Ascending aorta (tissue), 2 donors: Measurements from ENCODE around the gene POLA2. TPM values are rescaled to one million over a fixed set of nuclear protein-coding genes. Genes with fewer than 3 reads are reported as not detected.

Source experiments
- DNase-seq, 2 donors: peaks; one replicate each; pipeline ENCODE4 v3.0.0-alpha.2; 2019; ENCODE audit warnings: low spot score in 2 of 2
- H3K27ac ChIP-seq, 2 donors: fragments of 200-600 bp; sonication (generic); one replicate each; pipeline ENCODE4 v1.5.1; 2016 to 2017; ENCODE audit warnings: mild to moderate bottlenecking in 1 of 2
- H3K27me3 ChIP-seq: fragments of 200-600 bp; sonication (generic); one replicate; pipeline ENCODE4 v1.5.1; 2017
- H3K36me3 ChIP-seq, 2 donors: fragments of 200-600 bp; sonication (generic); one replicate each; pipeline ENCODE4 v1.5.1; 2016
- H3K4me1 ChIP-seq, 2 donors: fragments of 200-600 bp; sonication (generic); one replicate each; pipeline ENCODE4 v1.5.1; 2016 to 2017; ENCODE audit warnings: mild to moderate bottlenecking in 1 of 2
- H3K4me3 ChIP-seq, 2 donors: fragments of 200-600 bp; sonication (generic); one replicate each; pipeline ENCODE4 v1.5.1; 2016 to 2017; ENCODE audit warnings: mild to moderate bottlenecking in 1 of 2
- H3K9me3 ChIP-seq, 2 donors: fragments of 200-600 bp; sonication (generic); one replicate each; pipeline ENCODE4 v1.5.1; 2016
- CTCF ChIP-seq, 3 experiments: fragments of 200-600 bp in 2 of 3; fragments of 450-650 bp in 1 of 3; sonication (generic) in 2 of 3; IDR thresholded peaks; one replicate each; pipeline ENCODE4 v1.5.1; 2016 to 2019; ENCODE audit warnings: antibody characterized with exemption in 3 of 3, mild to moderate bottlenecking in 1 of 3, moderate library complexity in 1 of 3
- intact Hi-C: fragments of 100-400 bp; cut with DNase I; formaldehyde crosslinking; loops from one replicate; pipeline ENCODE4 v1.15.1; 2023
- total RNA-seq: library from RNA; depleted of rRNA; stranded (reverse); fragments of >200 nt; gene quantifications from one replicate; pipeline ENCODE4 v1.1.0, GENCODE V29; 2016

The POLA2 gene
- total RNA-seq, 1 donor from 2014 or later, result 27.4 TPM

GRCh38 chr11:65279741-65280440 is 18.1 kb downstream of the POLA2 start:
- H3K27ac ChIP-seq, result peak overlapping the region; percentile 31 to 57
- peak in 1 of 2 donors; percentile 87 for DNase-seq

GRCh38 chr11:65280646-65281045 is 18.9 kb downstream of the POLA2 start:
- DNase-seq, result no peak
- H3K27me3 ChIP-seq, result no peaks in the 10 kb centered on the region
- TF ChIP-seq CTCF (IDR thresholded peaks at IDR 0.05), result no peak
- H3K4me3 ChIP-seq, result no peak overlapping the region
- intact Hi-C loops, result no loop called here
- peaks cover 13 to 30% of the 10 kb centered on the region in 2 donors for H3K36me3 ChIP-seq
- H3K9me3 ChIP-seq, result no peaks in the 10 kb centered on the region
- peaks cover 0 to 8% of the 10 kb centered on the region in 2 donors for H3K4me1 ChIP-seq
- no peak overlapping the region for H3K27ac ChIP-seq

More at GRCh38 chr11:65279741-65280440, 18.1 kb downstream of the POLA2 start:
- Histone ChIP-seq H3K27me3 (no peaks in the 10 kb centered on the region), H3K4me1 (peaks cover 0 to 9% of the 10 kb centered on the region in 2 donors), H3K4me3 (no peak overlapping the region), H3K36me3 (peaks cover 13 to 24% of the 10 kb centered on the region in 2 donors), H3K9me3 (no peaks in the 10 kb centered on the region)
- TF ChIP-seq CTCF (IDR thresholded peaks at IDR 0.05), result no peak
- intact Hi-C loops, result no loop called here

GRCh38 chr11:65286686-65287085 is 24.9 kb downstream of the POLA2 start:
- H3K27me3 ChIP-seq, result no peaks in the 10 kb centered on the region
- no peak for DNase-seq
- H3K9me3 ChIP-seq, result no peaks in the 10 kb centered on the region
- H3K36me3 ChIP-seq, result peaks cover 13 to 26% of the 10 kb centered on the region in 2 donors
- no peak overlapping the region for H3K4me3 ChIP-seq
- no peak for TF ChIP-seq CTCF (IDR thresholded peaks at IDR 0.05)
- H3K27ac ChIP-seq, result no peak overlapping the region
- intact Hi-C loops, result no loop called here
- peaks cover 0 to 6% of the 10 kb centered on the region in 2 donors for H3K4me1 ChIP-seq

- DNase-seq, result no peak
- H3K27ac ChIP-seq, result no peak overlapping the region
- H3K27me3 ChIP-seq, result no peaks in the 10 kb centered on the region
- no peaks in the 10 kb centered on the region for H3K9me3 ChIP-seq
- no peak overlapping the region for H3K4me3 ChIP-seq
- peaks cover 0 to 6% of the 10 kb centered on the region in 2 donors for H3K4me1 ChIP-seq
- intact Hi-C loops, result no loop called here
- H3K36me3 ChIP-seq, result peaks cover 7 to 17% of the 10 kb centered on the region in 2 donors
- no peak for TF ChIP-seq CTCF (IDR thresholded peaks at IDR 0.05)
Observed at GRCh38 chr11:65287601-65288000, 25.8 kb downstream of the POLA2 start.

GRCh38 chr11:65288706-65289536 is 27.2 kb downstream of the POLA2 start:
- Histone ChIP-seq H3K4me3 (no peak overlapping the region), H3K36me3 (peaks cover 9 to 15% of the 10 kb centered on the region in 2 donors), H3K9me3 (no peaks in the 10 kb centered on the region), H3K4me1 (peaks cover 0 to 6% of the 10 kb centered on the region in 2 donors), H3K27ac (no peak overlapping the region), H3K27me3 (no peaks in the 10 kb centered on the region)
- DNase-seq, result no peak
- intact Hi-C loops, result no loop called here
- no peak for TF ChIP-seq CTCF (IDR thresholded peaks at IDR 0.05)
